OCI-LY7 (cell line): ENCODE data around the gene PKHD1.

ENCODE experiments used
- CTCF ChIP-seq: fragments of 200-600 bp; sonication (generic); conservative IDR thresholded peaks from 2 replicates; pipeline ENCODE4 v1.5.1; 2014; ENCODE audit warnings: mild to moderate bottlenecking, antibody characterized with exemption, low read length, moderate library complexity, mixed read lengths
- EZH2phosphoT487 ChIP-seq: fragments of 200-600 bp; sonication (generic); IDR thresholded peaks from 2 replicates; pipeline ENCODE4 v1.6.1; 2018; ENCODE audit warnings: low read depth, borderline replicate concordance, mild to moderate bottlenecking, mixed run types, antibody characterized with exemption, low read length, moderate library complexity, mixed read lengths

- TF ChIP-seq CTCF: no peak
- no peak for TF ChIP-seq EZH2phosphoT487
These were observed 478.5 kb downstream of the PKHD1 start for GRCh38 chr6:51608932-51609331.
